HFF-Myc (cell line): Measurements from ENCODE around the gene UQCRH.
A peak's percentile ranks its signal among the peaks of the same experiment; 100 is the strongest.

Source experiments
- DNase-seq: peaks from one replicate; pipeline ENCODE4 v3.0.0-alpha.2; 2011; ENCODE audit warnings: low read depth; ENCODE audit errors: extremely low read depth
- H3K4me3 ChIP-seq: replicated peaks from 2 replicates; pipeline ENCODE4 v1.5.1; 2011; ENCODE audit warnings: low read depth, mild to moderate bottlenecking, control low read depth, low read length
- TF ChIP-seq, protein P1 (sequence below): IDR thresholded peaks from 2 replicates; pipeline ENCODE4 v1.5.1; 2012; ENCODE audit warnings: mild to moderate bottlenecking, low read depth, low read length, control low read depth; ENCODE audit errors: missing control alignments

UQCRH gene

DNA sequence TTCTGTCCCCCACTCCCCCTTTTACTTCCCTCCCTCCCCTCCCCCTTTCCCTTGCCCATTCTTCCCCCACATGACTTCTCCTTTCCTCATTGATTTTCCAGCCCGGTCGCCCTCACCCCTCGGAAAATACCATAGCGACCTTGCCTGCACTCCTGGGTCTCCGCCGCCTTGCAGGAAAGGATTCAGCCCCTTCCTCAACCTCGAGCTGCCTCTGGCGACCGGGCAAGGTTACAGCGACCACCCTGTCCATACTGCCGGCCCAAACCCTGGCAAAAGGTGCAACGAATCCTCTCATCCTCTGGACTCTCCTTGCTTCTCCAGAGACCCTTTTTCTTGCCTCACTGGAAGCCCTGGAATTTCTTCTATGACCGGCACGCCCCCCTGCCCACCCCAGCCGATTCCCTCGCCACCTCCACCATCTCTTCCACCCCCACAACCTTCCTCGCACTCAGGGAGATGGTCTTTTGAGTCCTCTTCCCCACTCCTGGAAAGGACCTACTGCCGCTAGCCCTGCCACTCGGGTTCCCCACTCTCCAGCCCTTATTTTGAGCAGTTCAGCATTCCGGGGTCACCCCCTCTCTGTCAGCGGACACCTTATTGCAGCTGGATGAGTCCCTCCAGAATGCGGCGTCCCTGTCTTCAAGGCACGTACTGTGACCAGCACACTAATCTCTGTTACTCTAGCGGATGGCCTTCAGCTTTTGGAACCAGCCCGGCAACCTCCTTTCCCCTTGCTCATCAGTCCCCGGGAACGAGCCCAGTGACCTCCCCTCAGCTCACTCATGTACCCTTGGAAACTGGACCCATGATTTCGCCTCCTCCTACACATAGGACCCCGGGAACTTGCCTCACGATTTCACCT, 38.0 kb downstream of the UQCRH start:
- TF ChIP-seq, protein P1, sequence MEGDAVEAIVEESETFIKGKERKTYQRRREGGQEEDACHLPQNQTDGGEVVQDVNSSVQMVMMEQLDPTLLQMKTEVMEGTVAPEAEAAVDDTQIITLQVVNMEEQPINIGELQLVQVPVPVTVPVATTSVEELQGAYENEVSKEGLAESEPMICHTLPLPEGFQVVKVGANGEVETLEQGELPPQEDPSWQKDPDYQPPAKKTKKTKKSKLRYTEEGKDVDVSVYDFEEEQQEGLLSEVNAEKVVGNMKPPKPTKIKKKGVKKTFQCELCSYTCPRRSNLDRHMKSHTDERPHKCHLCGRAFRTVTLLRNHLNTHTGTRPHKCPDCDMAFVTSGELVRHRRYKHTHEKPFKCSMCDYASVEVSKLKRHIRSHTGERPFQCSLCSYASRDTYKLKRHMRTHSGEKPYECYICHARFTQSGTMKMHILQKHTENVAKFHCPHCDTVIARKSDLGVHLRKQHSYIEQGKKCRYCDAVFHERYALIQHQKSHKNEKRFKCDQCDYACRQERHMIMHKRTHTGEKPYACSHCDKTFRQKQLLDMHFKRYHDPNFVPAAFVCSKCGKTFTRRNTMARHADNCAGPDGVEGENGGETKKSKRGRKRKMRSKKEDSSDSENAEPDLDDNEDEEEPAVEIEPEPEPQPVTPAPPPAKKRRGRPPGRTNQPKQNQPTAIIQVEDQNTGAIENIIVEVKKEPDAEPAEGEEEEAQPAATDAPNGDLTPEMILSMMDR: no peak
- DNase-seq: no peak
- peak overlapping the region; percentile 82 for H3K4me3 ChIP-seq

GRCh38 chr1:46342084-46342656, 38.7 kb downstream of the UQCRH start:
- peak overlapping the region; percentile 82 for H3K4me3 ChIP-seq
- TF ChIP-seq, protein P1: peak; percentile 44
- no peak for DNase-seq

DNA sequence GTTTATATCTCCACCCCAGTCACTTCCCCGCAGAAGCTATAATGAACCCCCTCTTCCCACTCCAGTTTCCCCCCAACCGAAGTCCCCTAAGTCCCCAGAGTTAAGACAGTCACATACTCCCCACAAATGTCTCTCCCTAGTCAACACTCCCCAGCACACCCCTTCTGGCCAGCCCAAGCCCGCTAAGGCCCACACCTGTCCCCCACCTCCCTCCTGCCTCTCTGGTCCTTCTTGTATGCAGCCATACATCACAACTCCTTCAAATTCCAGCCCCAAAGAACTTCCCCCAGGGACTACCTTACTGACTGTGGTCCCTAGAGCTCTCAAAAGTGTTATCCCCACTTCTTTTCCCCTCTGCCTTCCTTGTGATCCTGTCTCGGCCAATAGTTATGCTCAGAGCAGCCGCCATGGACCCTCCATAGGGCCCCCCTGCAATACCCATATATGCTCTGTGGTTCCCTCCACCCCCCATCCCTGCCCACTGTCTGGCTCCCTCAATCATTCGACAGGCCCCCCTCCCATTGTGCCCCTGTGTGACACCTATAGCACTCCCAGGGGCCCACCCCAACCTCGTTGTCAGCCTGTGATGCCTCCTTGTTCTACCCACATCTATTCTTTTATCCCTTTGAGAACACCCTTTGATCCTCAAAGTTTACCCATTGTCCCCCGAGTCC, 39.3 kb downstream of the UQCRH start:
- TF ChIP-seq, protein P1: no peak
- DNase-seq: no peak
- H3K4me3 ChIP-seq: no peak overlapping the region

GRCh38 chr1:46343351-46343695, 39.8 kb downstream of the UQCRH start:
- no peak overlapping the region for H3K4me3 ChIP-seq
- TF ChIP-seq, protein P1: no peak
- DNase-seq: no peak

DNA sequence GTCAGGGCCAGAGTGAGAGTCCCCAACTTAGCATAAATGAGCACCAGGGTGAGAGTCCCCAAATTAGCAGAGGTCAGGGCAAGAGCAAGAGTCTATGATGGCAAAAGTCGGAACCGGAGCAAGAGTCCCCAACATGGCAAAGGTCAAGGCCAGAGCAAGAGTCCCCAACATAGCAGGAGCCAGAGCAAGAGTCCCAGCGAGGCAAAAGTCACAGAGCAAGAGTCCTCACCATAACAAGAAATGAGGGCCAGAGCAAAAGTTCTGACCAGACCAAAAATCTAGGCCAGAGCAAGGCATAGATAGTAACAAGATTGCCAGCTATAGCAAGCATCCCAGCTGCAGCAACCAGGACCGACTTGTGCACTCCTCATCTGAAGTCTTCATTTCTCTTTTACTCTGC, 40.2 kb downstream of the UQCRH start:
- TF ChIP-seq, protein P1: no peak
- no peak overlapping the region for H3K4me3 ChIP-seq
- DNase-seq: no peak

- TF ChIP-seq, protein P1: no peak
- DNase-seq: no peak
Observed at GRCh38 chr1:46344481-46344880, 41.0 kb downstream of the UQCRH start.

More at GRCh38 chr1:46344481-46344880, 41.0 kb downstream of the UQCRH start:
- H3K4me3 ChIP-seq: no peak overlapping the region
